ENCODE data around the gene ANXA6.

DNA sequence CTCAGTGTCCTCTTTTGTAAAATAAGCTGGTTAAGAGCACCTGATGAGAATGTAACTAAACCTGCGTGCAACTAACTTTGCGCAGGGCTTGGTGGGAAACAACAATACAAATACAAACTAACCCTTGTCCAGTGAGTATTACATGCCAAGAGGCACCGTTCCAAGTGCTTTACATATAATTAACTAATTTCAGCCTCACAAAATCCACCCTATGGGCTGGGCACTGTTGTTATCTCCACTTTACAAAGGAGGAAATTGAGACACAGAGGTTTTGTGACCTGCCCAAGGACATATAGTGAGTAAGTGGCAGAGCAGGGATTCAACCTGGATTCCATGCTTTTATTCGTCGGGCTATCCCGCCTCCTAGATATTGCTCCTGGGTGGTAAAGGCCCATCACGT lies 50.5 kb downstream of the ANXA6 start:
- TF ChIP-seq, protein P1, sequence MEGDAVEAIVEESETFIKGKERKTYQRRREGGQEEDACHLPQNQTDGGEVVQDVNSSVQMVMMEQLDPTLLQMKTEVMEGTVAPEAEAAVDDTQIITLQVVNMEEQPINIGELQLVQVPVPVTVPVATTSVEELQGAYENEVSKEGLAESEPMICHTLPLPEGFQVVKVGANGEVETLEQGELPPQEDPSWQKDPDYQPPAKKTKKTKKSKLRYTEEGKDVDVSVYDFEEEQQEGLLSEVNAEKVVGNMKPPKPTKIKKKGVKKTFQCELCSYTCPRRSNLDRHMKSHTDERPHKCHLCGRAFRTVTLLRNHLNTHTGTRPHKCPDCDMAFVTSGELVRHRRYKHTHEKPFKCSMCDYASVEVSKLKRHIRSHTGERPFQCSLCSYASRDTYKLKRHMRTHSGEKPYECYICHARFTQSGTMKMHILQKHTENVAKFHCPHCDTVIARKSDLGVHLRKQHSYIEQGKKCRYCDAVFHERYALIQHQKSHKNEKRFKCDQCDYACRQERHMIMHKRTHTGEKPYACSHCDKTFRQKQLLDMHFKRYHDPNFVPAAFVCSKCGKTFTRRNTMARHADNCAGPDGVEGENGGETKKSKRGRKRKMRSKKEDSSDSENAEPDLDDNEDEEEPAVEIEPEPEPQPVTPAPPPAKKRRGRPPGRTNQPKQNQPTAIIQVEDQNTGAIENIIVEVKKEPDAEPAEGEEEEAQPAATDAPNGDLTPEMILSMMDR (tag by site-specific recombination; IDR thresholded peaks at IDR 0.05) = no peak
- TF ChIP-seq HOXA7 (CRISPR knock-in tag; IDR thresholded peaks at IDR 0.05; ENCODE audit: borderline replicate concordance) (no peak), ZNF335 (tag by site-specific recombination; conservative IDR thresholded peaks at IDR 0.05) (no peak), ZFHX2 (tag by site-specific recombination; conservative IDR thresholded peaks at IDR 0.05) (no peak), ZEB2 (tag by site-specific recombination; IDR thresholded peaks at IDR 0.05) (no peak), ZNF362 (tag by site-specific recombination; IDR thresholded peaks at IDR 0.05) (no peak), ZFP37 (tag by site-specific recombination; IDR thresholded peaks at IDR 0.05) (no peak)
- TF ChIP-seq, protein P2, sequence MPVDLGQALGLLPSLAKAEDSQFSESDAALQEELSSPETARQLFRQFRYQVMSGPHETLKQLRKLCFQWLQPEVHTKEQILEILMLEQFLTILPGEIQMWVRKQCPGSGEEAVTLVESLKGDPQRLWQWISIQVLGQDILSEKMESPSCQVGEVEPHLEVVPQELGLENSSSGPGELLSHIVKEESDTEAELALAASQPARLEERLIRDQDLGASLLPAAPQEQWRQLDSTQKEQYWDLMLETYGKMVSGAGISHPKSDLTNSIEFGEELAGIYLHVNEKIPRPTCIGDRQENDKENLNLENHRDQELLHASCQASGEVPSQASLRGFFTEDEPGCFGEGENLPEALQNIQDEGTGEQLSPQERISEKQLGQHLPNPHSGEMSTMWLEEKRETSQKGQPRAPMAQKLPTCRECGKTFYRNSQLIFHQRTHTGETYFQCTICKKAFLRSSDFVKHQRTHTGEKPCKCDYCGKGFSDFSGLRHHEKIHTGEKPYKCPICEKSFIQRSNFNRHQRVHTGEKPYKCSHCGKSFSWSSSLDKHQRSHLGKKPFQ (tag by site-specific recombination; IDR thresholded peaks at IDR 0.05) = no peak

Data from HEK293 (cell line).